Activated naive CD4-positive, alpha-beta T cell treated with anti-CD3 and anti-CD28 coated beads, Interleukin-2, amount 50 U/mL, for 72 hours (primary cell): ENCODE data around the gene MGAT2. TPM values are rescaled to one million over a fixed set of nuclear protein-coding genes. Genes with fewer than 3 reads are reported as not detected.
"Not testable (repeated sequence)": the region's sequence is repeated elsewhere in the genome, so short reads cannot be mapped to it uniquely, and the experiment has no call there.

Experiments used
- ATAC-seq, 2 donors: fragments of 150-1000 bp; cut with Tn5 transposase; 2 replicates each; pipeline ENCODE4 v1.10.0; 2021; ENCODE audit warnings: mild to moderate bottlenecking in 2 of 2, moderate library complexity in 2 of 2
- DNase-seq, 2 donors: peaks; one replicate each; pipeline ENCODE4 v3.0.0; 2021 to 2022; ENCODE audit warnings: low spot score in 2 of 2
- H3K27ac Mint-ChIP-seq, 2 donors: one replicate each; pipeline ENCODE4 v1.8.0; 2022; ENCODE audit warnings: mild to moderate bottlenecking in 2 of 2, mixed read lengths in 2 of 2
- H3K36me3 Mint-ChIP-seq, 2 donors: one replicate each; pipeline ENCODE4 v1.8.0; 2022; ENCODE audit warnings: mixed read lengths in 2 of 2
- H3K9me3 Mint-ChIP-seq, 2 donors: one replicate each; pipeline ENCODE4 v1.8.0; 2022; ENCODE audit warnings: mixed read lengths in 2 of 2
- total RNA-seq, 2 donors: library from RNA; stranded (reverse); gene quantifications; one replicate each; pipeline ENCODE4 v1.2.3, GENCODE V29; 2022

The MGAT2 gene
- total RNA-seq, 2 donors from 2014 or later, result 30.6 to 37.2 TPM

- ATAC-seq (no peak), DNase-seq (no peak)
- Mint-ChIP-seq H3K27ac (no peak overlapping the region), H3K9me3 (no peaks in the 10 kb centered on the region), H3K36me3 (peaks cover 10 to 19% of the 10 kb centered on the region in 2 donors)
These were observed 26.1 kb upstream of the MGAT2 start for GRCh38 chr14:49594347-49595091.

- no peaks in the 10 kb centered on the region for H3K9me3 Mint-ChIP-seq
- peaks cover 21 to 26% of the 10 kb centered on the region in 2 donors for H3K36me3 Mint-ChIP-seq
- peak overlapping the region; percentile 96 to 97 for H3K27ac Mint-ChIP-seq
- ATAC-seq (peak; percentile 3 to 32), DNase-seq (no peak)
These were observed 22.5 kb upstream of the MGAT2 start for GRCh38 chr14:49598189-49598484.

GRCh38 chr14:49598485-49599300, 21.9 kb upstream of the MGAT2 start, which contains the start of gene LRR1:
Gene LRR1 (plus strand): TSS chr14:49598940. CDS start chr14:49599021, 81 bp downstream.
- H3K9me3 Mint-ChIP-seq, result no peaks in the 10 kb centered on the region
- ATAC-seq (peak; percentile 82 to 88), DNase-seq (peak; percentile 84 to 93)
- peaks cover 21 to 26% of the 10 kb centered on the region in 2 donors for H3K36me3 Mint-ChIP-seq
- peak within 1 kb of the TSS; percentile 96 to 97 for H3K27ac Mint-ChIP-seq

GRCh38 chr14:49607583-49607982, 13.0 kb upstream of the MGAT2 start:
- Mint-ChIP-seq H3K27ac (no peak overlapping the region), H3K9me3 (no peaks in the 10 kb centered on the region), H3K36me3 (peaks cover 5 to 12% of the 10 kb centered on the region in 2 donors)
- ATAC-seq (no peak), DNase-seq (no peak)

GRCh38 chr14:49612251-49612650, 8.3 kb upstream of the MGAT2 start:
- Mint-ChIP-seq H3K9me3 (no peaks in the 10 kb centered on the region), H3K36me3 (peaks cover 0 to 6% of the 10 kb centered on the region in 2 donors), H3K27ac (no peak overlapping the region)
- ATAC-seq, result no peak
- DNase-seq, result no peak

GRCh38 chr14:49612671-49613070, 7.9 kb upstream of the MGAT2 start:
- DNase-seq (no peak), ATAC-seq (no peak)
- Mint-ChIP-seq H3K27ac (no peak overlapping the region), H3K9me3 (no peaks in the 10 kb centered on the region), H3K36me3 (peaks cover 0 to 6% of the 10 kb centered on the region in 2 donors)

GRCh38 chr14:49614196-49614595, 6.4 kb upstream of the MGAT2 start:
- ATAC-seq (no peak), DNase-seq (no peak)
- peaks cover 12 to 18% of the 10 kb centered on the region in 2 donors for H3K36me3 Mint-ChIP-seq
- H3K9me3 Mint-ChIP-seq, result no peaks in the 10 kb centered on the region
- no peak overlapping the region for H3K27ac Mint-ChIP-seq

- no peaks in the 10 kb centered on the region for H3K9me3 Mint-ChIP-seq
- DNase-seq, result no peak
- peaks cover 23 to 30% of the 10 kb centered on the region in 2 donors for H3K36me3 Mint-ChIP-seq
- no peak for ATAC-seq
- H3K27ac Mint-ChIP-seq, result no peak overlapping the region
These were observed 4.8 kb upstream of the MGAT2 start for GRCh38 chr14:49615776-49616175.

- Mint-ChIP-seq H3K36me3 (peaks cover 41 to 47% of the 10 kb centered on the region in 2 donors), H3K27ac (peak overlapping the region; percentile 91 to 98), H3K9me3 (no peaks in the 10 kb centered on the region)
- DNase-seq (no peak), ATAC-seq (no peak)
These were observed 2.6 kb upstream of the MGAT2 start for GRCh38 chr14:49617852-49618519.

GRCh38 chr14:49619273-49619672, 1.3 kb upstream of the MGAT2 start:
- ATAC-seq, DNase-seq, H3K9me3 Mint-ChIP-seq: not testable (repeated sequence)
- Mint-ChIP-seq H3K27ac (peak overlapping the region; percentile 98), H3K36me3 (peaks cover 41 to 44% of the 10 kb centered on the region in 2 donors)

- no peak for DNase-seq
- Mint-ChIP-seq H3K27ac (peak overlapping the region; percentile 98), H3K36me3 (peaks cover 41% of the 10 kb centered on the region in 2 donors), H3K9me3 (no peaks in the 10 kb centered on the region)
- ATAC-seq, result no peak
These were observed 869 bp upstream of the MGAT2 start for GRCh38 chr14:49619730-49620129.

- H3K9me3 Mint-ChIP-seq, result no peaks in the 10 kb centered on the region
- peaks cover 41% of the 10 kb centered on the region in 2 donors for H3K36me3 Mint-ChIP-seq
- peak; percentile 10 to 18 for ATAC-seq
- peak in 1 of 2 donors; percentile 65 for DNase-seq
- H3K27ac Mint-ChIP-seq, result peak overlapping the region; percentile 98
These were observed 699 bp downstream of the MGAT2 start for GRCh38 chr14:49621114-49621881.

GRCh38 chr14:49622022-49622607, 1.5 kb downstream of the MGAT2 start:
- DNase-seq (no peak), ATAC-seq (no peak)
- Mint-ChIP-seq H3K27ac (peak overlapping the region; percentile 69 to 98), H3K9me3 (no peaks in the 10 kb centered on the region), H3K36me3 (peaks cover 43 to 45% of the 10 kb centered on the region in 2 donors)

GRCh38 chr14:49623387-49623786, 2.8 kb downstream of the MGAT2 start:
- DNase-seq (no peak), ATAC-seq (no peak)
- peak overlapping the region; percentile 44 to 63 for H3K27ac Mint-ChIP-seq
- no peaks in the 10 kb centered on the region for H3K9me3 Mint-ChIP-seq
- peaks cover 41 to 44% of the 10 kb centered on the region in 2 donors for H3K36me3 Mint-ChIP-seq

- ATAC-seq, result peak in 1 of 2 donors; percentile 6
- DNase-seq, result no peak
- Mint-ChIP-seq H3K27ac (peak overlapping the region; percentile 44 to 63), H3K36me3 (peaks cover 34 to 36% of the 10 kb centered on the region in 2 donors), H3K9me3 (no peaks in the 10 kb centered on the region)
These were observed 3.6 kb downstream of the MGAT2 start for GRCh38 chr14:49623941-49624839.
